NCI-H2029 treated with DMSO at 0.1 percent for 48 hours (cell line): ENCODE results near the gene APOLD1.
"Not testable (repeated sequence)": the region's sequence is repeated elsewhere in the genome, so short reads cannot be mapped to it uniquely, and the experiment has no call there.

ENCODE experiments used
- DNase-seq: peaks from one replicate; lab custom pipeline; 2025; lab: John Stamatoyannopoulos, UW

APOLD1 gene

GRCh38 chr12:12807970-12808702 lies 22.7 kb downstream of the APOLD1 start:
- DNase-seq, result peak; percentile 73

- peak; percentile 53 for DNase-seq
Observed at GRCh38 chr12:12810553-12811021, 25.1 kb downstream of the APOLD1 start.

- DNase-seq, result no peak
Observed at GRCh38 chr12:12811343-12811742, 25.9 kb downstream of the APOLD1 start.

GRCh38 chr12:12812174-12812573 lies 26.7 kb downstream of the APOLD1 start:
- no peak for DNase-seq

- DNase-seq, result no peak
Observed at GRCh38 chr12:12812618-12813119, 27.2 kb downstream of the APOLD1 start.

- peak; percentile 83 for DNase-seq
Observed at GRCh38 chr12:12813120-12814101, 28.0 kb downstream of the APOLD1 start, which contains the start of gene DDX47. Gene DDX47, plus strand, starts transcription at chr12:12813346. Its CDS starts 22 bp downstream, at chr12:12813368.

- DNase-seq, result no peak
Observed at GRCh38 chr12:12817616-12818015, 32.2 kb downstream of the APOLD1 start.

- DNase-seq, result no peak
Observed at GRCh38 chr12:12818701-12819100, 33.2 kb downstream of the APOLD1 start.

GRCh38 chr12:12819221-12819620 lies 33.8 kb downstream of the APOLD1 start:
- DNase-seq, result no peak

GRCh38 chr12:12819752-12820311 lies 34.4 kb downstream of the APOLD1 start:
- DNase-seq, result no peak

GRCh38 chr12:12820376-12820775 lies 34.9 kb downstream of the APOLD1 start:
- DNase-seq, result not testable (repeated sequence)

- DNase-seq, result no peak
Observed at GRCh38 chr12:12821975-12822374, 36.5 kb downstream of the APOLD1 start.

- DNase-seq, result no peak
Observed at GRCh38 chr12:12822886-12823285, 37.4 kb downstream of the APOLD1 start.

GRCh38 chr12:12823300-12823699 lies 37.8 kb downstream of the APOLD1 start:
- no peak for DNase-seq

GRCh38 chr12:12823811-12824210 lies 38.4 kb downstream of the APOLD1 start:
- DNase-seq, result no peak

- no peak for DNase-seq
Observed at GRCh38 chr12:12835378-12836146, 50.1 kb downstream of the APOLD1 start.

- no peak for DNase-seq
Observed at GRCh38 chr12:12836571-12836970, 51.1 kb downstream of the APOLD1 start.

- DNase-seq, result peak; percentile 3
Observed at GRCh38 chr12:12837025-12837812, 51.8 kb downstream of the APOLD1 start.

GRCh38 chr12:12837813-12838153 lies 52.3 kb downstream of the APOLD1 start:
- no peak for DNase-seq

GRCh38 chr12:12839003-12839395 lies 53.5 kb downstream of the APOLD1 start:
- no peak for DNase-seq

- DNase-seq, result not testable (repeated sequence)
Observed at GRCh38 chr12:12839439-12839838, 54.0 kb downstream of the APOLD1 start.
